OCI-M1 (cell line): ENCODE data around the gene OR5AR1.
"Not testable (repeated sequence)": the region's sequence is repeated elsewhere in the genome, so short reads cannot be mapped to it uniquely, and the experiment has no call there.

Experiments
- DNase-seq: peaks from one replicate; lab custom pipeline; 2025; lab: John Stamatoyannopoulos, UW

Gene OR5AR1

GRCh38 chr11:56663386-56663785 lies at the start of gene OR5AR1:
Gene OR5AR1 (plus strand): TSS chr11:56663686. CDS start chr11:56663686, 0 bp downstream.
- DNase-seq = no peak

GRCh38 chr11:56624661-56625110 lies 38.8 kb upstream of the OR5AR1 start:
- DNase-seq = peak; percentile 92

- no peak for DNase-seq
Measured at GRCh38 chr11:56625946-56626345, 37.5 kb upstream of the OR5AR1 start.

DNA sequence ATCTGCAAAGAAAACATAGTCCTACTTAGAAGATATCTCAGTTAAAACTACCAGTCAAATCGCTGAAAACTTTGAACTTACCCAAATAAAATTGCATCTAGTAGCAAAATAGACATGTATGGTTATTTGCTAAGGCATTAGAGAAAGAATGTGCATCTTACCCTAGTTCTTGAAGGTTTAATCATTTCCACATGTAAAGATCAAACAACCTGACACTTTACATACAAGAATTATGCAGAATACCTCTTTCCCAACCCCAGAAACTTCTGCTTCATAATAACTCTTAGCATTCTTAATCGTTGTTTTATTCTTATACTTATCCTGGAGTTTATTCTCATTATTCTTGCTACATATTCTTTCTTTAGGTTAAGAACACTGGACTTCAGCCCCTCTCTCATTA lies 31.2 kb upstream of the OR5AR1 start:
- no peak for DNase-seq

DNA sequence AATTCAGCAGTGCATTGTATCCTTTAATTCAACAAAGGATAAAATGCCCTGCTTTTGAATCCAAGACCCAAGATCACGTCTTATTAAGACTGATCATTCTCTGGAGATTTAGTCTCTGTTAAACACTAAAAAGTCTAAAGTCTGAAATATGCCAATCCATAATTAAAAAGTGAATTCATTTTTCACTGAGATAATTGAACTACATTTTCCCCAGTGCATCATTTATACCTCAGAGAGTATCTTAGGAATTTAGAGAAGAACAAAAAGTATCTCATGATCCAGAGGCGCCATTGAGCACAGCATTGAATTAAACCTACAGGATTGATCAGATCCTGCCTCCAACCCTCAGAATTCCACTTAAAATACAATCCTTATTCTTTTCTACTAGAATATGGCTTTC lies 26.6 kb upstream of the OR5AR1 start:
- no peak for DNase-seq

DNA sequence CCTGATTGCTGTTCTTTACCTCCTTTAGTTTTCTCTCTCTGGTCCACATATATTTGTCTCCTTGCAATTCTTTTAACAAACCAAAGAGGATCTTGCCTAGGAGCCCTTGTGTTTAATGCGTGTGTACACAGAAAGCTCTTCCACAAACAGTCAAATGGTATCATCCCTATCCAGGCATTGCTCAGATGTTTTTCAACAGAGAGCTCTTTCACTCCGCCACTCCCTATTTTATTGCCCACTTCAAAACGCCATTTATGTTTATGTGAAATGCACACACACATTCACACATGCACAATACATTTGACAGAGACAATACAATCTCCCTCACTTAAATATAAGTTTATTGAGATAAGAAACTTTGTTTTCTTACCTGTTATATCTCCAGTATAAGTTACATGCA lies 26.0 kb upstream of the OR5AR1 start:
- no peak for DNase-seq

- DNase-seq = no peak
Measured at GRCh38 chr11:56642339-56642738, 21.1 kb upstream of the OR5AR1 start, which contains the start of gene OR5AP2. Gene OR5AP2 (minus strand): TSS chr11:56642439. CDS start chr11:56642439, 0 bp downstream.

GRCh38 chr11:56659755-56660154 lies 3.7 kb upstream of the OR5AR1 start:
- no peak for DNase-seq

DNA sequence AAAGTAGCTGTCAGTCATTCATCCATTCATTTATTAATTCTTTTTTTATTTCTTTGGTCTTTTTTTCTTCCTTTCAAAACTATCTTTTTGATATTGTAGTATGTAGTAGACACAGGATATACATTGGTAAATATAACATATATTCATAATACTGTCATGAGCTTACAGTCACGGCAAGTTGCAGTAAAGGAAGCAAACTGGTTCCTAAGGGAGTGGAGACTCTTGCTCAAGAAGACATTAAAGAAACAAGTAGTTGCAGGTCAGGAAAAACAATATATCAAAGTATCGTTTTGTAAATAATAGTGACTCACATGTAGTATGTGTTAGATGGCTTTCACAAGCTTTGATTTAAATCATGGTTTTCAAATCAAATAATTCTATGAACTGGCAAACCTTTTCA lies 7.5 kb downstream of the OR5AR1 start:
- DNase-seq = no peak

DNA sequence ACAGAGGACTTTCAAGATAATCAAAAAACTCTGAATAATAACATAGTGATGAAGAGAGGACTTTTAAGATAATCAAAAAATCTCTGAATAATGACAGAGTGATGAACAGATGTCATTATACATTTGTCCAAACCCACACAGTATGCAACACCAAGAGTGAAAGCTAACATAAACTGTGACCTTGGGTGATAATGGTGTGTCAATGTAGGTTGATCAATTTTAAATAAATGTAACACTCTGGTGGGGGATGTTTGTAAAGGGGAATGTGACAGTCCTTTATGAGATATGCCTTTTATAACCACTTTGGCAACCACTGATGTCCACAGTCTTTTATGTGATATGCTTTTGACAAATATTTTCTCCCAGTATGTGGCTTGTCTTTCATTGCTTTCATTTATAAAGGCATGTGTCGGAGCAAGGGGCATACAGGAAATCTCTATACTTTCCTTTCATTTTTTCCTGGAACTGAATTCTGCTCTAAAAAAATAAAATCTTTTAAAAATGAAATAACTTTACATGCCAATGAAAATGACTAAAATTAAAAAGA lies 25.1 kb downstream of the OR5AR1 start:
- DNase-seq = no peak

DNA sequence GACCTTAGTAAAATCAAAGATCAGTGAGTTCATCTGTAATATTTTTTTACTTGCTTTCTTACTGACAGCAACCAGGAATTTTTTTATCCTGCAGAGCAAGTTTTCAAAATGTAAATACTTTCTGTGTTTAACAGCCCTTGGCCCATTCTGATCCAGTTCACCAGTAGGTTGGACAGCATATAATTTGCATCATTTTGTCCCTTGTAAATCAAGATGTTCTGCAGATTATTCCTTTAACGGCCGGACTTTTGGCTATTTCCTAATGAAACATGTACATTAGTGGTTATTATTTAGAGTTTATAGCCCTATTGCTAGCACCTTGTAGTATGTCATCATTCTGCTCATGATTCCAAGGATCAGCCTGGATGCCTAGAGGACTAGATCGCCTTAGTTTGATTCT lies 27.7 kb downstream of the OR5AR1 start:
- not testable (repeated sequence) for DNase-seq

GRCh38 chr11:56693428-56693827 lies 29.9 kb downstream of the OR5AR1 start:
- DNase-seq = no peak

GRCh38 chr11:56698795-56699194 lies 35.3 kb downstream of the OR5AR1 start, which contains the start of gene OR9G1:
Gene OR9G1 (plus strand): TSS chr11:56699095. CDS start chr11:56700388, 1,293 bp downstream.
- DNase-seq = no peak

- DNase-seq = no peak
Measured at GRCh38 chr11:56700242-56700913, 36.9 kb downstream of the OR5AR1 start.

GRCh38 chr11:56700914-56701485 lies 37.5 kb downstream of the OR5AR1 start:
- DNase-seq = no peak

- DNase-seq = no peak
Measured at GRCh38 chr11:56705784-56706396, 42.4 kb downstream of the OR5AR1 start.

DNA sequence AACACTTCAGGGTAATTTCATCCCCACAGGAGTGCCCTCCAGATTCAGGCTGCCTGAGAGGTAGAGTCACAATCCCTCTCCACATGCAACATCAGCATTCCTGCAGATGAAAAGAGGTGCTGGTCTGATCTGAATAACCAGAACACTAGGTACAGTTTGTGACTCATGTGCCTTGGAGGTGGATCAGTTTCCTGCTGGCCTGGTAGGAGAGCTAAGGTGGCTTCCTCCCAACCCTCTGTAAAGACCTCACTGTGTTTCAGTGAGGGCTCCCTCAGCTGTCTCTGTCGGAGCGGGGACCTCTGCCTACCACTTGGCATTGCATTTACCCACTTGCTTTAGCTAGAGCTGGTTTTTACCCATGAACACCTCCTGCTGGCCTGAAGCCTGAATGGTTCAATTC lies 43.0 kb downstream of the OR5AR1 start:
- DNase-seq = no peak

DNA sequence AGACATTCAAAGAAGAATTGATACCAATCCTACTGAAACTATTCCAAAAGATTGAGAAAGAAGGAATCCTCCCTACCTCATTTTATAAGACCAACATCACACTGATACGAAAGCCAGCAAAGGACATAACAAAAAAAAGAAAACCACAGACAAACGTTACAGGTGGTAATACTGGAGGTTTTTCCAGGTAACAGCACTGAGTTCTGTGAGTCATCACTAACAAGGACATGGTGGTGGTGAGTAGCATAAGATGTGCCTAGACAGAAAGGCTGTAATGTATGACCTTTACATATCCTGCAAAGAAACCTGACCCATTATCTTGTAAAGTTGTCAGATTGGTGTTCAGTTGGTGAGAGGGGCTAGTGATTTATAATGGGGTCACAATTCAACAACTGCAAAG lies 50.7 kb downstream of the OR5AR1 start:
- no peak for DNase-seq
